ENCODE results near the gene RGS9BP. TPM values are rescaled to one million over a fixed set of nuclear protein-coding genes. Genes with fewer than 3 reads are reported as not detected.

The RGS9BP gene
- total and polyA plus RNA-seq, 2 donors, result 1.0 to 1.3 TPM

DNA sequence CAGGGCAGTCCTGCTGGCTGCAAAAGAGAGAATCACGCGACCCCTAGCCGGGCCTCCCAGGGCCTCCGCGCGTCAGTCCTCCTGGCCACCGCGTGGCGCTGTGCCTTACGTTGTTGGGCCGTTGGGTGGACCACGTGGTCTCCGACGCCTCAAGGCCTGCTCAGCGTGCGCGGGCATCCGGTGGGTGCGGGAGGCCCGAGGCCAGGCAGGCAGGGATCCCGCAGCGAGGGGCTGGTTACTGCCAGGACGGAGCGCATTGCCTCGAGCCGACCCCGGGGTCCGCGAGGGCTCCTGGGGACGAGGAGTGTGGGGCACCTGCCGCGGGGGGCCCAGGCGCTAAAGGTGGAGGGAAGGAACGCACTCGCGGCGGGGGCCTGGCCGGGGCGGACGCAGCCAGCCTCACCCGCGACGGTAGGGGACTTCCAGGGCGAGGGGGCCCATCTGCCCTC is 44.0 kb downstream of the RGS9BP start, which contains the start of gene TDRD12:
TSS of gene TDRD12 (plus strand) at position 157 of the 449 bp plus-strand sequence. CDS start 306 bp downstream, outside the sequence.
- 90% methylated on average over 44 of the region's 44 CpGs for WGBS
- H3K4me1 ChIP-seq (ENCODE audit: insufficient read depth), result no peaks in the 10 kb centered on the region

DNA sequence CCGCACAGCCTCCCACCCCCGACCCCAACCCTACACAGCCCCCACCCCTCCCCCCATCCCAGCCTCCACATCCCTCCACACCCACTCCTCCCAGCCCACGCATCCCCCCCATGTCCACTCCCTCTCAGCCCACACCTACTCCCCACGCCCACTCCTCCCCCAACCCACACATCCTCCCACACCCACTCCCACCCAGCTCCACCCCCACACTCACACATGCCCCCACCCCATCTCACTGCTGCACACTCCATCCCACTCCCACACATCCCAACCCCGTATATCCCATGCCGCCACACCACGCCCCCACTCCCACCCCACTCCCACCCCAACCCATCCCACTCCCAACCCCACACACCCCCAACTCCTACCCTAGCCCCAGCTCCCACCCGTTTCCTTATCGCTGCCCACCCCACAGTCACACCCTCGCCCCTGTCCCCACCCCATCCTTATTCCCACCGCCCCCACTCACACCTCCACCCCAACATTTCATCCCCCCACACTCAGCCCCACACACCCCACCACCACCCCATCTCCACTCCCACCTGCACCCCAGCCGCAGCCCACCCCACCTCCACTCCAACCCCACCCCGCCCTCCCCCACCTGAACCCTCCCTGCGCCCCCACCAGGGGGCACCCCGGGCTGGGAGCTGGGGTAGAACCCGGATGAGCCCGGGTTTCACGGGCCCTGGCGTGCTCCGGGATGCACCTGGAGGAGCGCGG is 44.7 kb downstream of the RGS9BP start:
- no peak overlapping the region for H3K27ac ChIP-seq (ENCODE audit: low read depth)
- no peak overlapping the region for H3K4me3 ChIP-seq (ENCODE audit: low read depth, low read length)
- no peaks in the 10 kb centered on the region for H3K36me3 ChIP-seq (ENCODE audit: insufficient read depth)
- DNase-seq (ENCODE audit: extremely low spot score), result no peak
- no peaks in the 10 kb centered on the region for H3K4me1 ChIP-seq (ENCODE audit: insufficient read depth)
- WGBS, result 96% methylated on average over 22 of the region's 22 CpGs

More for the DNA sequence above, 44.0 kb downstream of the RGS9BP start, which contains the start of gene TDRD12:
- no peak within 1 kb of the TSS for H3K27ac ChIP-seq (ENCODE audit: low read depth)
- H3K36me3 ChIP-seq (ENCODE audit: insufficient read depth), result no peaks in the 10 kb centered on the region
- DNase-seq (ENCODE audit: extremely low spot score), result no peak
- no peak within 1 kb of the TSS for H3K4me3 ChIP-seq (ENCODE audit: low read depth, low read length)

DNA sequence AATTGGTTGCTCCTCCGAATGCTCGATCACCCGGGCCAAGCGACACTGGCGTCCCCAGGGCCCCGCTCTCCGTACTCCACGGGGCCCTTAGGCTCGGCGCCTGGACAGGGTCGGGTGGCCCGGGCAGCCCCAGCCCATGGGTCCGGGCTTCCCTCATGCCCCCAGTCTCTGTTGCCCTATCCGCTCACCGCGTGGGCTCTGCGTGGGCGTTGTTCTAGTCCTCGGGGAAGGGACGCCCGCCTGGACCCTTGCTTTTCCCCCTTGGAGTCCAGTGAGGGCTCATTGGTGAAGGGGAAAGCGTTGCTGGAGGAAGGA is 45.2 kb downstream of the RGS9BP start:
- Histone ChIP-seq H3K4me3 (ENCODE audit: low read depth, low read length) (no peak overlapping the region), H3K4me1 (ENCODE audit: insufficient read depth) (no peaks in the 10 kb centered on the region), H3K27ac (ENCODE audit: low read depth) (no peak overlapping the region), H3K36me3 (ENCODE audit: insufficient read depth) (no peaks in the 10 kb centered on the region)
- 95% methylated on average over 22 of the region's 22 CpGs for WGBS
- DNase-seq (ENCODE audit: extremely low spot score), result no peak

Small RNA genes lying within 50 kb of the gene (small RNA-seq; reads per million reads assigned to genes)
- gene RN7SL789P, result not detected

Other genes with a start within 250 kb of the RGS9BP start
- 44.8 TPM for gene PDCD5, start 94.7 kb upstream of the RGS9BP start, total RNA-seq
- gene PDCD5, start 94.7 kb upstream of the RGS9BP start, polyA plus RNA-seq, result 103 TPM
- 33.6 TPM for gene ANKRD27, start 668 bp upstream of the RGS9BP start, total RNA-seq
- 32.6 TPM for gene ANKRD27, start 668 bp upstream of the RGS9BP start, polyA plus RNA-seq
- 13.1 TPM for gene NUDT19, start 16.0 kb downstream of the RGS9BP start, total RNA-seq
- 7.7 TPM for gene NUDT19, start 16.0 kb downstream of the RGS9BP start, polyA plus RNA-seq
- 1.1 TPM for gene TDRD12, start 43.9 kb downstream of the RGS9BP start, total RNA-seq
- 0.24 TPM for gene TDRD12, start 43.9 kb downstream of the RGS9BP start, polyA plus RNA-seq
- 0.79 TPM for gene SLC7A9, start 193.9 kb downstream of the RGS9BP start, total RNA-seq
- gene SLC7A9, start 193.9 kb downstream of the RGS9BP start, polyA plus RNA-seq, result 0.28 TPM